Sigmoid colon (tissue), 7 donors: Measurements from ENCODE around the gene TMEM258. TPM values are rescaled to one million over a fixed set of nuclear protein-coding genes. Genes with fewer than 3 reads are reported as not detected.

Experiments
- DNase-seq: peaks from one replicate; pipeline ENCODE4 v3.0.0-alpha.2; 2019
- H3K27ac ChIP-seq, 4 donors: fragments of 200-600 bp; sonication (generic); one replicate each; pipeline ENCODE4 v1.5.1; 2016 to 2019; ENCODE audit warnings: mild to moderate bottlenecking in 1 of 4
- H3K27me3 ChIP-seq, 3 donors: fragments of 200-600 bp; sonication (generic); one replicate each; pipeline ENCODE4 v1.5.1; 2019; ENCODE audit warnings: mild to moderate bottlenecking in 1 of 3
- H3K36me3 ChIP-seq, 4 donors: fragments of 200-600 bp; sonication (generic); one replicate each; pipeline ENCODE4 v1.5.1; 2016 to 2019
- H3K4me1 ChIP-seq, 4 donors: fragments of 200-600 bp; sonication (generic); one replicate each; pipeline ENCODE4 v1.5.1; 2017 to 2019
- H3K4me3 ChIP-seq, 4 donors: fragments of 200-600 bp; sonication (generic); one replicate each; pipeline ENCODE4 v1.5.1; 2017 to 2019; ENCODE audit warnings: mild to moderate bottlenecking in 2 of 4, moderate library complexity in 1 of 4
- H3K9me3 ChIP-seq, 4 donors: fragments of 200-600 bp in 3 of 4; sonication (generic) in 3 of 4; one replicate each; pipeline versions ENCODE4 v1.5.1 to v1.6.1; 2013 to 2019
- CTCF ChIP-seq, 4 experiments: fragments of 450-650 bp in 3 of 4; fragments of 200-600 bp in 1 of 4; IDR thresholded peaks; one replicate each; pipeline ENCODE4 v1.5.1; 2016 to 2019; ENCODE audit warnings: antibody characterized with exemption in 4 of 4, mild to moderate bottlenecking in 3 of 4, moderate library complexity in 2 of 4
- EP300 ChIP-seq, 4 donors: sonication (generic); formaldehyde crosslinking; IDR thresholded peaks; one replicate each; pipeline ENCODE4 v1.6.1; 2017; ENCODE audit warnings: antibody characterized with exemption in 4 of 4
- POLR2A ChIP-seq, 2 donors: fragments of 450-650 bp; IDR thresholded peaks; one replicate each; pipeline ENCODE4 v1.6.1; 2016; ENCODE audit warnings: antibody characterized with exemption in 2 of 2, mild to moderate bottlenecking in 2 of 2, moderate library complexity in 2 of 2
- POLR2AphosphoS5 ChIP-seq, 4 donors: sonication (generic); formaldehyde crosslinking; IDR thresholded peaks; one replicate each; pipeline ENCODE4 v1.6.1; 2017; ENCODE audit warnings: antibody characterized with exemption in 4 of 4
- WGBS, 2 donors: extraction: QIAGEN DNeasy Blood & Tissue Kit; methylation state at CpG; one replicate each; pipeline ENCODE4 v1.1.7; 2013; 5-methylcytosine and 5-hydroxymethylcytosine counted together
- intact Hi-C: fragments of 100-400 bp; cut with DNase I; formaldehyde crosslinking; loops from one replicate; pipeline ENCODE4 v1.15.1; 2023
- polyA plus RNA-seq, 3 donors: library from polyadenylated mRNA; stranded (reverse); fragments of 200-250 nt; gene quantifications; one replicate each; pipeline ENCODE4 v1.2.3, GENCODE V29; 2013
- total RNA-seq, 4 donors: library from RNA; depleted of rRNA; stranded (reverse); fragments of >200 nt; gene quantifications; one replicate each; pipeline ENCODE4 v1.1.0, GENCODE V29; 2016
- donor health status: healthy with polysubstance abuse.
- donor health status: Bipolar disorder and iron deficiency.
- donor health status: healthy.

The TMEM258 gene
- total and polyA plus RNA-seq, 7 donors: 39.9 to 224 (median 64.7) TPM

GRCh38 chr11:61744609-61745156 is 47.7 kb downstream of the TMEM258 start:
- no peak for DNase-seq
- Histone ChIP-seq H3K4me3 (no peak overlapping the region), H3K27ac (no peak overlapping the region), H3K9me3 (no peaks in the 10 kb centered on the region), H3K36me3 (peaks cover 0 to 39% (median 0%) of the 10 kb centered on the region in 4 donors), H3K4me1 (no peaks in the 10 kb centered on the region), H3K27me3 (no peaks in the 10 kb centered on the region)
- WGBS, 2 donors: 85 to 90% methylated on average over 10 of the region's 10 CpGs
- TF ChIP-seq POLR2AphosphoS5 (IDR thresholded peaks at IDR 0.05) (no peak), POLR2A (IDR thresholded peaks at IDR 0.05) (no peak), CTCF (IDR thresholded peaks at IDR 0.05) (no peak), EP300 (IDR thresholded peaks at IDR 0.05) (no peak)
- intact Hi-C loops: no loop called here

- Histone ChIP-seq H3K4me3 (no peak overlapping the region), H3K27me3 (no peaks in the 10 kb centered on the region), H3K36me3 (peaks cover 0 to 39% (median 0%) of the 10 kb centered on the region in 4 donors), H3K4me1 (no peaks in the 10 kb centered on the region), H3K27ac (no peak overlapping the region), H3K9me3 (no peaks in the 10 kb centered on the region)
- 92% methylated on average over 20 of the region's 20 CpGs for WGBS, 2 donors
- no peak for DNase-seq
- no peak for TF ChIP-seq EP300 (IDR thresholded peaks at IDR 0.05)
- no peak for TF ChIP-seq POLR2AphosphoS5 (IDR thresholded peaks at IDR 0.05)
- no peak for TF ChIP-seq POLR2A (IDR thresholded peaks at IDR 0.05)
- no peak for TF ChIP-seq CTCF (IDR thresholded peaks at IDR 0.05)
- intact Hi-C loops: no loop called here
These were observed 48.2 kb downstream of the TMEM258 start for GRCh38 chr11:61744181-61744580.

GRCh38 chr11:61743486-61744095 is 48.8 kb downstream of the TMEM258 start:
- Histone ChIP-seq H3K4me3 (no peak overlapping the region), H3K27ac (no peak overlapping the region), H3K27me3 (no peaks in the 10 kb centered on the region), H3K36me3 (peaks cover 0 to 39% (median 0%) of the 10 kb centered on the region in 4 donors), H3K4me1 (no peaks in the 10 kb centered on the region), H3K9me3 (no peaks in the 10 kb centered on the region)
- 93 to 95% methylated on average over 42 of the region's 42 CpGs for WGBS, 2 donors
- TF ChIP-seq POLR2AphosphoS5 (IDR thresholded peaks at IDR 0.05) (no peak), EP300 (IDR thresholded peaks at IDR 0.05) (no peak), POLR2A (IDR thresholded peaks at IDR 0.05) (no peak), CTCF (IDR thresholded peaks at IDR 0.05) (no peak)
- intact Hi-C loops: no loop called here
- no peak for DNase-seq

- H3K27me3 ChIP-seq: no peaks in the 10 kb centered on the region
- no peak for DNase-seq
- no peak for TF ChIP-seq POLR2A (IDR thresholded peaks at IDR 0.05)
- no peak for TF ChIP-seq POLR2AphosphoS5 (IDR thresholded peaks at IDR 0.05)
- TF ChIP-seq CTCF (IDR thresholded peaks at IDR 0.05): no peak
- TF ChIP-seq EP300 (IDR thresholded peaks at IDR 0.05): no peak
- 24 to 56% methylated on average over 7 of the region's 7 CpGs for WGBS, 2 donors
- peaks cover 0 to 49% (median 8%) of the 10 kb centered on the region in 4 donors for H3K36me3 ChIP-seq
- H3K9me3 ChIP-seq: no peaks in the 10 kb centered on the region
- no peak overlapping the region for H3K27ac ChIP-seq
- no peaks in the 10 kb centered on the region for H3K4me1 ChIP-seq
- intact Hi-C loops: no loop called here
- no peak overlapping the region for H3K4me3 ChIP-seq
These were observed 50.0 kb downstream of the TMEM258 start for GRCh38 chr11:61742391-61742790.
